Heart right ventricle (tissue), 16 donors: ENCODE results near the gene HES4. TPM values are rescaled to one million over a fixed set of nuclear protein-coding genes. Genes with fewer than 3 reads are reported as not detected.

Source experiments
- ATAC-seq, 8 donors: fragments of 200-7000 bp; cut with Tn5 transposase; one replicate each; pipeline ENCODE4 v1.9.1; 2020; ENCODE audit warnings: mild to moderate bottlenecking in 8 of 8, moderate library complexity in 8 of 8, moderate number of reproducible peaks in 1 of 8
- DNase-seq, 2 donors: peaks; one replicate each; pipeline ENCODE4 v3.0.0-alpha.2; 2020
- H3K27ac ChIP-seq, 10 donors: fragments of 200-600 bp; sonication (generic) in 2 of 10; one replicate each; pipeline versions ENCODE4 v1.5.0 to v1.8.0; 2020 to 2022; ENCODE audit warnings: mild to moderate bottlenecking in 3 of 10
- H3K27me3 ChIP-seq, 7 donors: fragments of 200-600 bp; one replicate each; pipeline ENCODE4 v1.8.0; 2021 to 2022; ENCODE audit warnings: mild to moderate bottlenecking in 2 of 7
- H3K36me3 ChIP-seq, 9 donors: fragments of 200-600 bp; sonication (generic) in 1 of 9; one replicate each; pipeline versions ENCODE4 v1.5.0 to v1.8.0; 2020 to 2022; ENCODE audit warnings: mild to moderate bottlenecking in 2 of 9
- H3K4me1 ChIP-seq, 9 donors: fragments of 200-600 bp; sonication (generic) in 1 of 9; one replicate each; pipeline versions ENCODE4 v1.5.0 to v1.8.0; 2020 to 2022; ENCODE audit warnings: mild to moderate bottlenecking in 4 of 9
- H3K4me3 ChIP-seq, 10 donors: fragments of 200-600 bp; sonication (generic) in 2 of 10; one replicate each; pipeline versions ENCODE4 v1.5.0 to v1.8.0; 2020 to 2022; ENCODE audit warnings: mild to moderate bottlenecking in 7 of 10, moderate library complexity in 2 of 10
- H3K9me3 ChIP-seq, 11 donors: fragments of 200-600 bp in 10 of 11; sonication (generic) in 2 of 11; one replicate each; pipeline versions ENCODE4 v1.5.0 to v1.8.0; 2013 to 2022; ENCODE audit warnings: mild to moderate bottlenecking in 2 of 11, control low read depth in 1 of 11, moderate library complexity in 1 of 11
- WGBS, 2 donors: extraction: QIAGEN DNeasy Blood & Tissue Kit; methylation state at CpG; one replicate each; pipeline ENCODE4 v1.1.7; 2013; ENCODE audit warnings: inconsistent platforms in 1 of 2; 5-methylcytosine and 5-hydroxymethylcytosine counted together
- intact Hi-C, 10 donors: fragments of 100-400 bp; cut with DNase I; formaldehyde crosslinking; loops; one replicate each; pipeline versions ENCODE4 v1.11.1 to v1.14.2; 2022
- polyA plus RNA-seq, 2 donors: library from polyadenylated mRNA; stranded (reverse); fragments of 200-250 nt; gene quantifications; one replicate each; pipeline ENCODE4 v1.2.3, GENCODE V29; 2013
- total RNA-seq, 10 donors: library from RNA; stranded (reverse); fragmentation: NEBNext Ultra II Directional in 3 of 10; extraction: Animal tissue kit (Norgen Biotek cat#: 25700) in 3 of 10; gene quantifications; one replicate each; pipeline versions ENCODE4 v1.2.1 to v1.2.4, GENCODE V29; 2021 to 2023
- TF ChIP-seq, protein P1 (sequence below), 9 donors: fragments of 200-600 bp; sonication (generic) in 2 of 9; IDR thresholded peaks; one replicate each; pipeline versions ENCODE4 v1.5.0 to v1.8.0; 2021 to 2022; ENCODE audit warnings: antibody characterized with exemption in 9 of 9, mild to moderate bottlenecking in 5 of 9, moderate library complexity in 1 of 9
- donor health status: Arrhythmogenic right ventricular cardiomyopathy.
- donor health status: ischemic (EF 13 %, LVEDD 7.1; RV severe dilation, severe dysfunction).
- donor health status: healthy with polysubstance abuse.
- donor health status: DM: no; HTN: yes; CAD: no.
- donor health status: DM: no; HTN: no; CAD: no.
- donor health status: ischemic (EF 25% LVEDD 6.9; RV normal size, moderate dysfunction).
- donor health status: ischemic (EF 25% LVEDD 5.7; RV mildly dilated, moderate dysfunction).
- donor health status: healthy.
- donor health status: DM: yes; HTN: yes; CAD: no.
- donor health status: Ischemic cardiomyopathy.
- donor health status: ischemic (EF 35%, LVEDD 5.7; RV mildly dilated, moderate dysfunction).
- donor health status: nonischemic (EF 11% LVEDD 7.7; RV severe dilation, severe dysfunction).
- donor health status: DM: yes; HTN: yes; CAD: no.
- donor health status: PGD.
- donor health status: ischemic (EF 29% LVEDD 5.4; RV normal size, mild dysfunction).
- donor health status: nonischemic (EF 23%, LVEDD 6.1; RV moderate dilation, normal function).

The HES4 gene
- total and polyA plus RNA-seq, 12 donors = 28.5 to 78.1 (median 45.1) TPM

DNA sequence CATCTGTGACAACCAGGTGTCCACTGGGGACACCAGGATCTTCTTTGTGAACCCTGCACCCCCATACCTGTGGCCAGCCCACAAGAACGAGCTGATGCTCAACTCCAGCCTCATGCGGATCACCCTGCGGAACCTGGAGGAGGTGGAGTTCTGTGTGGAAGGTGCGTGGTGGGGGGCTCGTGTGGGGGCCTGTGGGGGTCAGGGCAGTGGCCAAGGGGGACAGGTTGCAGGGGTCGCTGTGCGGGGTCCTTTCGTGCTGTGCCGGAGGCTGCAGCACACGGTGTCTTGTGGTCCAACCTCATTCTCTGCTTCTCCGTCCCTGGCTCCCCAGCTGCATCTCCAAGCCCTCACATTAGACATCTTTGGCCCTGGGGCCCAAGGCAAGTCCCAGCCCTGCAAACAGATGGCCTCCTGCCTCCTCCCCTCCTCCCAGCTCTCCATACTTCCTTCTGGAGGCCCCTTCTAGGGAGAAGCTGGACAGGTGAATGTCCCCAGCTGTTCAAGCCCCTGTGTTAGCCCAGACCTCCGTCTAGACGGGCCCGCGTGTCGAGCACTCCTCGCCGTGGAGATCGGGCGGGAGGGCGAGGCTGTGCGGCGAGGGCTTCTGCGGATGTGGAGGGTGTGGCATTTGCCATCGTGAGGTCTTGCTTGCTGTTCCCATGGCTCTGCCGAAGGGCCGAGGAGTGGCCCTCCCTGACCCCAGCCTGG is 22.6 kb upstream of the HES4 start:
- TF ChIP-seq, protein P1, sequence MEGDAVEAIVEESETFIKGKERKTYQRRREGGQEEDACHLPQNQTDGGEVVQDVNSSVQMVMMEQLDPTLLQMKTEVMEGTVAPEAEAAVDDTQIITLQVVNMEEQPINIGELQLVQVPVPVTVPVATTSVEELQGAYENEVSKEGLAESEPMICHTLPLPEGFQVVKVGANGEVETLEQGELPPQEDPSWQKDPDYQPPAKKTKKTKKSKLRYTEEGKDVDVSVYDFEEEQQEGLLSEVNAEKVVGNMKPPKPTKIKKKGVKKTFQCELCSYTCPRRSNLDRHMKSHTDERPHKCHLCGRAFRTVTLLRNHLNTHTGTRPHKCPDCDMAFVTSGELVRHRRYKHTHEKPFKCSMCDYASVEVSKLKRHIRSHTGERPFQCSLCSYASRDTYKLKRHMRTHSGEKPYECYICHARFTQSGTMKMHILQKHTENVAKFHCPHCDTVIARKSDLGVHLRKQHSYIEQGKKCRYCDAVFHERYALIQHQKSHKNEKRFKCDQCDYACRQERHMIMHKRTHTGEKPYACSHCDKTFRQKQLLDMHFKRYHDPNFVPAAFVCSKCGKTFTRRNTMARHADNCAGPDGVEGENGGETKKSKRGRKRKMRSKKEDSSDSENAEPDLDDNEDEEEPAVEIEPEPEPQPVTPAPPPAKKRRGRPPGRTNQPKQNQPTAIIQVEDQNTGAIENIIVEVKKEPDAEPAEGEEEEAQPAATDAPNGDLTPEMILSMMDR (IDR thresholded peaks at IDR 0.05) = no peak
- ATAC-seq (no peak), DNase-seq (no peak)
- intact Hi-C loops = loop anchor here in 1 of 10 donors (10.0 kb wide), 1 partner anchor 272 kb away; no protein-coding TSS in a partner anchor
- H3K36me3 ChIP-seq = peaks cover 0 to 3% (median 0%) of the 10 kb centered on the region in 9 donors
- no peaks in the 10 kb centered on the region for H3K9me3 ChIP-seq
- peak overlapping the region in 2 of 10 donors; percentile 9 to 36 for H3K27ac ChIP-seq
- H3K27me3 ChIP-seq = peaks cover 0 to 39% (median 0%) of the 10 kb centered on the region in 7 donors
- WGBS, 2 donors = 73 to 78% methylated on average over 27 of the region's 27 CpGs
- H3K4me1 ChIP-seq = peaks cover 22 to 72% (median 36%) of the 10 kb centered on the region in 9 donors
- H3K4me3 ChIP-seq = no peak overlapping the region

DNA sequence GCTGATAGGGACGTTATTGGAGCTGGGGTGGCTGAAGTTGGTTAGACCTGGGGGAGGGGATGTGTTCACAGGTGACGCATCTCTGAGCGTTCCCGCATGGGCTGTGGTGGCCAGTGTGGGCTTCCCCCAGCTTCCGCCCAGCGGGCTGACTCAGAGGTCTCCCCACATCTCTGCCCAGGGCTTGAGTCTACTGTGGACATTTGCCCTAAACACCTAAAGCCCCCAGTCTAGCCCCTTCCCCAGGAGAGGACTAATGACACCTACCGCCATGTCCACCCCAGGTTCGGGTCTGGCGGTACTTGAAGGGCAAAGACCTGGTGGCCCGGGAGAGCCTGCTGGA is 22.0 kb upstream of the HES4 start:
- TF ChIP-seq, protein P1 (IDR thresholded peaks at IDR 0.05) = no peak
- peak overlapping the region in 1 of 10 donors; percentile 97 for H3K27ac ChIP-seq
- H3K4me3 ChIP-seq = peak overlapping the region in 3 of 10 donors; percentile 75 to 91 (median 77)
- peaks cover 0 to 3% (median 0%) of the 10 kb centered on the region in 9 donors for H3K36me3 ChIP-seq
- no peaks in the 10 kb centered on the region for H3K9me3 ChIP-seq
- ATAC-seq (no peak), DNase-seq (no peak)
- WGBS, 2 donors = 90 to 98% methylated on average over 8 to 10 of the region's 10 CpGs
- peaks cover 22 to 70% (median 36%) of the 10 kb centered on the region in 9 donors for H3K4me1 ChIP-seq
- H3K27me3 ChIP-seq = peaks cover 0 to 39% (median 0%) of the 10 kb centered on the region in 7 donors
- intact Hi-C loops = loop anchor here in 1 of 10 donors (10.0 kb wide), 1 partner anchor 273 kb away; no protein-coding TSS in a partner anchor

DNA sequence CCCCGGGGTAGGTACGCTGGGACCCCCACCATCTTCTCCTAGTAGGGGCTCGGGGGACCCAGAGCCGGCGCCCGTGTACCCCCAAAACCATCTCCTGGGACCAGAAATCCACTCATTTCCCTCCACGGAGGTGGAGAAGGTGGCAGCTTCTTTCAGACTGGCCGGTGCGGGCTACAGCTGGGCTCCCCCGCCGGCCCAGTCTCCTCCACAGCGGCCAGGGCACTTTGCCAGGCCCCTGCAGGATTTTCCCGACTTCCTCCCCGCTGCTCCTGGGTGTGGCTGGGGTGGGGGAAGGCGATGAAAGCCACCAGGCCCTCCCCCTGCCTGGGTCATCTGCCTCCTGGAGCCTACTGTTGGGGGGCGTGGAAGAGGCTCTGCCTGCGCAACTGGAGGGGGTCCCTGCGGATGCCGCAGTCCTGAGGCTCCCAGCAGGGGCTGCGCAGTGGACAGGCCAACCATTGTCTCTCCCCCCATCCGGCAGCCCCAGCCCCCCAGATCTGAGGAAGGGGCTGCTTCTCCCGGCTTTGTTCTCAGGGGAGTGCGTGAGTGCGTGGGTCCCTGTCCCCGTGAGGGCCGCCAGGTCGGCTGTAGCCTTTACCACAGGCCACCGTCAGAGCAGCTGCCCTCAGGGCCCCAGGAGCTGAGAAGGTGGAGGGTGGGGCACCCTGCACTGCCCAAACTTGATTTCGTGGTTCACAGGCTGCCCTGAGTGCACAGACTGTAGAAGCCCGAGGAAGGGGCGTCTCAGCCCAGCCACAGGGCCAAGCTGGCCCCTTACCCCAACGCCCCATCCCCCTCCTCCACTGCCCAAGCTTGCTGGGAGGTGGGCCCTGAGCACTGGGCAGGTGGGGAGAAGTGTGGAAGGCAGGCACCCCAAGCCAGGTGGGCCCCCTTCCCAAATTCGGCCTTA is 21.4 kb upstream of the HES4 start:
- DNase-seq = peak; percentile 80 to 81
- peak overlapping the region; percentile 63 to 95 (median 78) for H3K4me3 ChIP-seq
- peaks cover 0 to 39% (median 0%) of the 10 kb centered on the region in 7 donors for H3K27me3 ChIP-seq
- peaks cover 22 to 64% (median 30%) of the 10 kb centered on the region in 9 donors for H3K4me1 ChIP-seq
- 31 to 32% methylated on average over 33 of the region's 33 CpGs for WGBS, 2 donors
- peak; percentile 17 to 81 (median 46) for ATAC-seq
- TF ChIP-seq, protein P1 (IDR thresholded peaks at IDR 0.05) = no peak
- no peaks in the 10 kb centered on the region for H3K9me3 ChIP-seq
- intact Hi-C loops = loop anchor here in 1 of 10 donors (10.0 kb wide), 1 partner anchor 274 kb away; no protein-coding TSS in a partner anchor
- H3K36me3 ChIP-seq = peaks cover 0 to 3% (median 0%) of the 10 kb centered on the region in 9 donors
- H3K27ac ChIP-seq = peak overlapping the region in 7 of 10 donors; percentile 43 to 98 (median 97)
